Calu3 (cell line): ENCODE results near the gene NECAB3. TPM values are rescaled to one million over a fixed set of nuclear protein-coding genes. Genes with fewer than 3 reads are reported as not detected.
A peak's percentile ranks its signal among the peaks of the same experiment; 100 is the strongest.

Experiments
- BruUV-seq: library from RNA; stranded (reverse); fragments of 400-500 nt; replicated peaks from 2 replicates; lab custom pipeline; 2021; lab: Mats Ljungman, UMichigan
- CTCF ChIA-PET: fragments of 300-600 bp; sonication (Branson Sonifier 250); formaldehyde crosslinking; loops from one replicate; lab custom pipeline; 2022; ENCODE audit warnings: antibody characterized with exemption; lab: Charles Lee
- DNase-seq: peaks from one replicate; pipeline ENCODE4 v3.0.0; 2022
- H3K27ac Mint-ChIP-seq: one replicate; pipeline ENCODE4 v1.8.0; 2022; ENCODE audit warnings: mixed read lengths; ENCODE audit not compliant: unreplicated experiment
- H3K27me3 Mint-ChIP-seq: one replicate; pipeline ENCODE4 v1.8.0; 2022; ENCODE audit warnings: mixed read lengths; ENCODE audit not compliant: unreplicated experiment
- H3K36me3 Mint-ChIP-seq: one replicate; pipeline ENCODE4 v1.8.0; 2022; ENCODE audit warnings: mild to moderate bottlenecking, moderate library complexity, mixed read lengths; ENCODE audit not compliant: insufficient read depth, unreplicated experiment
- H3K4me1 Mint-ChIP-seq: one replicate; pipeline ENCODE4 v1.8.0; 2022; ENCODE audit warnings: mild to moderate bottlenecking, low read depth, mixed read lengths; ENCODE audit not compliant: unreplicated experiment
- H3K4me3 Mint-ChIP-seq: one replicate; pipeline ENCODE4 v1.8.0; 2022; ENCODE audit warnings: mild to moderate bottlenecking, low read depth, moderate library complexity, mixed read lengths; ENCODE audit not compliant: unreplicated experiment
- H3K9me3 Mint-ChIP-seq: one replicate; pipeline ENCODE4 v1.8.0; 2022; ENCODE audit warnings: low read depth, mixed read lengths; ENCODE audit not compliant: unreplicated experiment
- CTCF ChIP-seq: fragments of 200-600 bp; IDR thresholded peaks from one replicate; pipeline ENCODE4 v1.8.0; 2022; ENCODE audit warnings: antibody characterized with exemption; ENCODE audit not compliant: unreplicated experiment
- intact Hi-C: fragments of 100-400 bp; cut with micrococcal nuclease; formaldehyde crosslinking; loops from one replicate; pipeline ENCODE4 v1.10.0; 2022; ENCODE audit not compliant: unreplicated experiment
- total RNA-seq: library from RNA; stranded (reverse); gene quantifications from 2 replicates; pipeline ENCODE4 v1.2.3, GENCODE V29; 2022

Gene NECAB3
- total RNA-seq, 1 experiment from 2014 or later: 80.8 TPM

DNA sequence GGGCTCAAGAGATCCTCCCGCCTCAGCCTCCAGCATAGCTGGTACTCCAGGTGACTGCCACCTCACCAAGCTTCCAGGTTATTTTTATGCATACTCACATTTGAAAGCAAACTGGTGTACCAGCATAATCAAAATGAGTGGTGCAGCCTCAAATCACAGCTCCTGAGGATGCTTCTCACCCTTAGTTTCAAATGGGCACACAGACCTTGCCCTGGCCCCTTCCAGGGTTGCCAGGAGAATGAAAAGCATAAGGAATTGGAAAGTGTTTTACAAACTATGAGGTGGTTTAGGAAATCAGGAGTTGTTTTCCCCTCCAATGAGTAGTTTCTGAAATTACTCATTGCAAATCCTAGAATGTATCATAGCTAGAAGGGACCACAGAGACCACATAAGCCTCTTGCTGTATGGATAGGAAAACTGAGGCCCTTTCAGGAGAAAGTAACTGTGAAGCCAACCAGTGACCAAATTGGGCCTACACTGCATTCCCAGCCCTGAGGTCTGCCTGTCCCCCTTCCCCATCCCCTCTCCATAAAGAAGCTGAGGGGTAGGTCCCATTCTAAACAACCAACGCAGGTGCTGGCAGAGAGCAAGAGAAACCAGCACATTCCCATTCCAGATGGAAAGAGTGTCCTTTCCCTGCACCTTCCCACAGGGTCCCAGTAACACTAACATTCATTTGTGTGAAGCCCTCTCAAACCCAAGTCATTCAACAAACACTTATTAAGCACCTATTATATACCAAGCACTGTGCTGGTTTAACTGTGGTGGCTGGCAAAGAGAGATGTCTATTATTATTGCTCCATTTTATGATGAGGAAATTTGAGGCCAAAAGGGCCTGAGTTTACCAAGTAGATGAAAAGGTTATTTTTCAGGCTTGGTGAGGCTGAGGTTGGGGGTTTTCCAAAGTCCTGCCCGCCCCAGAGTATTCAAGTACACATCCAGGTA, 14.0 kb upstream of the NECAB3 start:
- CTCF ChIA-PET: interaction anchor here (0.6 kb wide), 1 partner anchor 1529 kb away, joined by 4 read pairs; no protein-coding TSS in a partner anchor
- intact Hi-C loops: loop anchor here (5.0 kb wide), 1 partner anchor 109 kb away; no protein-coding TSS in a partner anchor

DNA sequence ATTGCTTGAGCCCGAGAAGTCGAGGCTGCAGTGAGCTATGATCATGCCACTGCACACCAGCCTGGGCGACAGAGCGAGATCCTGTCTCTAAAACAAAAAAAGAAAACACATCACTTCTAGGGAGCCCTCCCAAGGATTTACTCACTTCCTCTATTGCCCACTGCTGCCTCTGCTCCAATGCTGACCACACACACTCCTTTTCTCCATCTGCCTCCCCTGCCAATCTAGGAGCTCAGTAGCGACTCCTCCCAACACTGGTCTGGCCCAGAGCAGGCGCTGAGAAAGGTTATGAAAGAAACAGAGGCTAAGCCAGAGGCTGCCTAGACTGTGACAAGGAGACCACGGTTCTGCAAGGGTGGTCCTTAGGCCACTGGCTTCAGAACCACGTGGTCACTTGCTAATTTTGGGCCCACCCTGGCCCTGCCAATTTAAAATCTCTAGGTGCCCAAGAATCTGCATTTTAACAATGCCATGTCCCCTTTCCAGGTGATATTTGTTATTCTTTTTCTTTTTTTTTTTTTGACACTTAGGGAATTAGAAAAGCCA, 13.2 kb upstream of the NECAB3 start:
- H3K9me3 Mint-ChIP-seq: no peaks in the 10 kb centered on the region
- DNase-seq: no peak
- CTCF ChIA-PET: interaction anchor here (0.6 to 1.1 kb wide), 2 partner anchors 20 to 1528 kb away, joined by 3 to 4 read pairs; no protein-coding TSS in a partner anchor
- H3K36me3 Mint-ChIP-seq: peaks cover 38% of the 10 kb centered on the region
- no peaks in the 10 kb centered on the region for H3K27me3 Mint-ChIP-seq
- BruUV-seq: no TSS peak
- intact Hi-C loops: loop anchor here (5.0 kb wide), 1 partner anchor 110 kb away; no protein-coding TSS in a partner anchor
- peaks cover 35% of the 10 kb centered on the region for H3K4me1 Mint-ChIP-seq
- H3K4me3 Mint-ChIP-seq: peak overlapping the region; percentile 62
- no peak overlapping the region for H3K27ac Mint-ChIP-seq
- TF ChIP-seq CTCF: no peak

More for the DNA sequence above, 14.0 kb upstream of the NECAB3 start:
- Mint-ChIP-seq H3K36me3 (peaks cover 35% of the 10 kb centered on the region), H3K9me3 (no peaks in the 10 kb centered on the region), H3K4me1 (peaks cover 31% of the 10 kb centered on the region), H3K4me3 (no peak overlapping the region), H3K27ac (no peak overlapping the region), H3K27me3 (no peaks in the 10 kb centered on the region)
- TF ChIP-seq CTCF: no peak
- no TSS peak for BruUV-seq
- no peak for DNase-seq

DNA sequence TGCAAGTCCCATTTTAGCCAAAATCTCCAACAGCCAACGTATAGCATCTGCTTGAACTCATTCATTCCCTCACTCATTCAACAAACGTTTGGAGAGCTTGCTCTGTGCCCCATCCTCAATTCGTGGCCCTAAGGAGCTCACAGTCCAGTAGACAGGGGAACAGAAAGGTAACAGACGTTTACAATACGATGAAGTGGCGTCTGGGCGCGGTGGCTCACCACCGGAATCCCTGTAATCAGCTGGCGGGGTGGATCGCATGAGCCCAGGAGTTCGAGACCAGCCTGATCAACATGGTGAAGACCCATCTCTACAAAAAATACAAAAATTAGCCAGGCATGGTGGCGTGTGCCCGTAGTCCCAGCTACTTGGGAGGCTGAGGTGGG, 12.7 kb upstream of the NECAB3 start:
- Mint-ChIP-seq H3K4me1 (peaks cover 40% of the 10 kb centered on the region), H3K27me3 (no peaks in the 10 kb centered on the region), H3K27ac (peak overlapping the region; percentile 44), H3K9me3 (no peaks in the 10 kb centered on the region), H3K36me3 (peaks cover 39% of the 10 kb centered on the region), H3K4me3 (peak overlapping the region; percentile 62)
- TF ChIP-seq CTCF: no peak
- CTCF ChIA-PET: interaction anchor here (1.1 kb wide), 1 partner anchor 20 kb away, joined by 3 read pairs; no protein-coding TSS in a partner anchor
- intact Hi-C loops: loop anchor here (5.0 kb wide), 1 partner anchor 110 kb away; no protein-coding TSS in a partner anchor
- no TSS peak for BruUV-seq
- no peak for DNase-seq
